ENCODE data around the gene SLC6A15.

DNA sequence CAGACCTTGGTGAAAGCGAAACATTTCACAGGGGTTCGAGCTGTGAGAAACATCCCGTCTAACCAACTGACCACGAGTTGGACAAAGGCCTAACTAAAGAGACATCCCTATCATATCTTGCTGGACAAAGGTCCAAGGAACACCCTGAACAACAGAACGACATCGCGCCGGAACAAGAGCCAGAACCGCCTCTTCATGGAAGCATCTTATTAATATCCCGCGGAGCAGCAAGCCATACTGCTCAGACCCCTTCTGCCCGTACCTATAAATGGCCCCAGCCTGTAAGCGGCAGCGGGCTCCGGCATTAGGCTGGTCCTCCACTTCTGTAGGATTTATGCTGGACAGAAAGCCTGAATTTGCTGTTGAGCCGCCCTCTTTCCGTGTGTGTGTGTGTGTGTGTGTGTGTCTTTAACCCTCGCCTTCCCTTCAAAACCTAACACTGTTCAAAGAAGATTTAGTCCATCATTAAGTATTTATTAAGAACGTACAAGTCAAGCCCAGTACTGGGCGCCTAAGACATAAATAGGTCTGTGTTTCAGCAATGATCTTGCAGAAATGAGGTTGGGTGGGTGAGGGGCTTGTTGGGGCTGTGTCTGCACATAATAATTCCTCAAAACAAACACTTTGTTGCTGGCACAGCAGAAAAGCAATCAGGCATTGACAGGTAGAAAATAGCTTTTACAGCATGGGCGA lies 1.9 kb downstream of the SLC6A15 start:
- TF ChIP-seq CTCF (conservative IDR thresholded peaks at IDR 0.05; ENCODE audit: low read length) (no peak), EZH2phosphoT487 (IDR thresholded peaks at IDR 0.05; ENCODE audit: borderline replicate concordance) (no peak)

Measured in Loucy (cell line).